GM19397 (cell line): ENCODE data around the gene TRIM39.
"Not testable (repeated sequence)": the region's sequence is repeated elsewhere in the genome, so short reads cannot be mapped to it uniquely, and the experiment has no call there.

Source experiments
- ATAC-seq: cut with Tn5 transposase; IDR thresholded peaks from one replicate; pipeline ENCODE4 v1.9.1; 2021; ENCODE audit warnings: mild to moderate bottlenecking, moderate library complexity; ENCODE audit not compliant: unreplicated experiment

The TRIM39 gene

GRCh38 chr6:30359276-30359675 lies 32.5 kb downstream of the TRIM39 start:
- no peak for ATAC-seq

- no peak for ATAC-seq
These were observed 33.4 kb downstream of the TRIM39 start for GRCh38 chr6:30360139-30360538.

- no peak for ATAC-seq
These were observed 34.9 kb downstream of the TRIM39 start for GRCh38 chr6:30361661-30362060.

- no peak for ATAC-seq
These were observed 36.7 kb downstream of the TRIM39 start for GRCh38 chr6:30363459-30363858.

- ATAC-seq: no peak
These were observed 37.9 kb downstream of the TRIM39 start for GRCh38 chr6:30364591-30364990.

GRCh38 chr6:30369280-30369679 lies 42.6 kb downstream of the TRIM39 start:
- ATAC-seq: not testable (repeated sequence)

- ATAC-seq: no peak
These were observed 51.7 kb downstream of the TRIM39 start for GRCh38 chr6:30378290-30378937.

- ATAC-seq: no peak
These were observed 53.7 kb downstream of the TRIM39 start for GRCh38 chr6:30380464-30380863.

GRCh38 chr6:30386166-30386565 lies 59.4 kb downstream of the TRIM39 start:
- ATAC-seq: no peak

- no peak for ATAC-seq
These were observed 64.5 kb downstream of the TRIM39 start for GRCh38 chr6:30391240-30391639.
